H9 (cell line): ENCODE results near the gene RGP1. TPM values are rescaled to one million over a fixed set of nuclear protein-coding genes. Genes with fewer than 3 reads are reported as not detected.

Experiments used
- DNase-seq: peaks from one replicate; pipeline ENCODE4 v3.0.0-alpha.2; 2017
- H2AFZ ChIP-seq: one replicate; pipeline ENCODE4 v1.6.1; 2013; ENCODE audit warnings: mild to moderate bottlenecking, low read length, control low read depth, moderate library complexity
- H2AK5ac ChIP-seq: 2 replicates; pipeline ENCODE4 v1.6.1; 2013; ENCODE audit warnings: low read length, control low read depth, mixed read lengths; ENCODE audit not compliant: insufficient read length
- H2BK120ac ChIP-seq: one replicate; pipeline ENCODE4 v1.6.1; 2013; ENCODE audit warnings: low read depth, mild to moderate bottlenecking, low read length, control low read depth, inconsistent platforms; ENCODE audit not compliant: poor library complexity, severe bottlenecking
- H2BK12ac ChIP-seq: 2 replicates; pipeline ENCODE4 v1.6.1; 2013; ENCODE audit warnings: low read length, control low read depth, mixed read lengths, low read depth; ENCODE audit not compliant: insufficient read length
- H2BK15ac ChIP-seq: 2 replicates; pipeline ENCODE4 v1.6.1; 2013; ENCODE audit warnings: low read depth, low read length, control low read depth
- H2BK20ac ChIP-seq: one replicate; pipeline ENCODE4 v1.6.1; 2013; ENCODE audit warnings: low read depth, mild to moderate bottlenecking, low read length, control low read depth, inconsistent platforms; ENCODE audit not compliant: poor library complexity, severe bottlenecking
- H2BK5ac ChIP-seq: 2 replicates; pipeline ENCODE4 v1.6.1; 2013; ENCODE audit warnings: low read length, control low read depth, mixed read lengths; ENCODE audit not compliant: insufficient read length
- H3K14ac ChIP-seq: 2 replicates; pipeline ENCODE4 v1.6.1; 2013; ENCODE audit warnings: low read length, control low read depth; ENCODE audit not compliant: insufficient read depth
- H3K18ac ChIP-seq: 2 replicates; pipeline ENCODE4 v1.6.1; 2013; ENCODE audit warnings: low read depth, mild to moderate bottlenecking, mixed read lengths, low read length, control low read depth; ENCODE audit not compliant: insufficient read length
- H3K23ac ChIP-seq: 2 replicates; pipeline ENCODE4 v1.6.1; 2013; ENCODE audit warnings: low read length, control low read depth, mixed read lengths, low read depth; ENCODE audit not compliant: insufficient read length
- H3K23me2 ChIP-seq: 2 replicates; pipeline ENCODE4 v1.6.1; 2013; ENCODE audit warnings: low read depth, mild to moderate bottlenecking, mixed read lengths, low read length, control low read depth; ENCODE audit not compliant: insufficient read length, poor library complexity, severe bottlenecking
- H3K27ac ChIP-seq: 2 replicates; pipeline ENCODE4 v1.5.1; 2013; ENCODE audit warnings: low read length, control low read depth, mixed read lengths, low read depth; ENCODE audit not compliant: insufficient read length
- H3K27me3 ChIP-seq: 2 replicates; pipeline ENCODE4 v1.6.1; 2013; ENCODE audit warnings: low read length, control low read depth, inconsistent platforms; ENCODE audit not compliant: insufficient read depth
- H3K4ac ChIP-seq: 2 replicates; pipeline ENCODE4 v1.6.1; 2013; ENCODE audit warnings: low read depth, mild to moderate bottlenecking, control low read depth, inconsistent platforms, low read length, moderate library complexity
- H3K4me1 ChIP-seq: 2 replicates; pipeline ENCODE4 v1.6.1; 2013; ENCODE audit warnings: low read length, control low read depth, inconsistent platforms; ENCODE audit not compliant: insufficient read depth
- H3K4me2 ChIP-seq: 2 replicates; pipeline ENCODE4 v1.6.1; 2013; ENCODE audit warnings: low read length, control low read depth, mixed read lengths; ENCODE audit not compliant: insufficient read length, insufficient read depth
- H3K56ac ChIP-seq: 2 replicates; pipeline ENCODE4 v1.6.1; 2013; ENCODE audit warnings: low read depth, mild to moderate bottlenecking, mixed read lengths, low read length, control low read depth; ENCODE audit not compliant: insufficient read length
- H3K79me1 ChIP-seq: 2 replicates; pipeline ENCODE4 v1.6.1; 2013; ENCODE audit warnings: low read depth, mild to moderate bottlenecking, moderate library complexity, low read length, control low read depth, inconsistent platforms; ENCODE audit not compliant: insufficient read depth, poor library complexity, severe bottlenecking
- H3K79me2 ChIP-seq: 2 replicates; pipeline ENCODE4 v1.6.1; 2013; ENCODE audit warnings: low read length, control low read depth, inconsistent platforms; ENCODE audit not compliant: insufficient read depth
- H3K9ac ChIP-seq: 2 replicates; pipeline ENCODE4 v1.6.1; 2013; ENCODE audit warnings: low read length, control low read depth, mixed read lengths; ENCODE audit not compliant: insufficient read length; ENCODE audit errors: extremely low read depth
- H3K9me3 ChIP-seq: one replicate; pipeline ENCODE4 v1.6.1; 2013; ENCODE audit warnings: low read depth, low read length, inconsistent platforms; ENCODE audit not compliant: control insufficient read depth
- H3T11ph ChIP-seq: one replicate; pipeline ENCODE4 v1.6.1; 2013; ENCODE audit warnings: mild to moderate bottlenecking, low read length, control low read depth, inconsistent platforms
- H4K20me1 ChIP-seq: one replicate; pipeline ENCODE4 v1.6.1; 2013; ENCODE audit not compliant: control insufficient read depth, insufficient read length, insufficient read depth
- H4K5ac ChIP-seq: 2 replicates; pipeline ENCODE4 v1.6.1; 2013; ENCODE audit warnings: low read depth, mild to moderate bottlenecking, mixed read lengths, low read length, control low read depth; ENCODE audit not compliant: insufficient read length
- H4K8ac ChIP-seq: replicated peaks from 2 replicates; pipeline ENCODE4 v1.6.1; 2013; ENCODE audit warnings: low read length, control low read depth, mixed read lengths, low read depth; ENCODE audit not compliant: insufficient read length
- H4K91ac ChIP-seq: 2 replicates; pipeline ENCODE4 v1.6.1; 2013; ENCODE audit warnings: low read depth, mild to moderate bottlenecking, moderate library complexity, mixed read lengths, low read length, control low read depth; ENCODE audit not compliant: insufficient read length
- H3K27ac Mint-ChIP-seq, 3 experiments: 2 replicates in 2 of 3; 3 replicates in 1 of 3; pipeline ENCODE4 v1.8.0; 2020 to 2021; ENCODE audit warnings: mixed read lengths in 3 of 3, mild to moderate bottlenecking in 1 of 3, moderate library complexity in 1 of 3
- H3K27me3 Mint-ChIP-seq: 2 replicates; pipeline ENCODE4 v1.8.0; 2021; ENCODE audit warnings: low read depth, mild to moderate bottlenecking, moderate library complexity, mixed read lengths
- H3K36me3 Mint-ChIP-seq, 3 experiments: 2 replicates in 2 of 3; 3 replicates in 1 of 3; pipeline ENCODE4 v1.8.0; 2020 to 2021; ENCODE audit warnings: low read depth in 3 of 3, mixed read lengths in 3 of 3; ENCODE audit not compliant: insufficient read depth in 1 of 3
- H3K4me1 Mint-ChIP-seq, 2 experiments: 2 replicates each; pipeline ENCODE4 v1.8.0; 2020; ENCODE audit warnings: mixed read lengths in 2 of 2
- H3K4me3 Mint-ChIP-seq, 2 experiments: 2 replicates in 1 of 2; 3 replicates in 1 of 2; pipeline ENCODE4 v1.8.0; 2020 to 2021; ENCODE audit warnings: mild to moderate bottlenecking in 2 of 2, mixed read lengths in 2 of 2, moderate library complexity in 1 of 2
- H3K9me3 Mint-ChIP-seq, 2 experiments: 2 replicates in 1 of 2; 3 replicates in 1 of 2; pipeline ENCODE4 v1.8.0; 2020; ENCODE audit warnings: mild to moderate bottlenecking in 2 of 2, mixed read lengths in 2 of 2, moderate library complexity in 1 of 2
- CTCF ChIP-seq: fragments of 200-600 bp; sonication (generic); conservative IDR thresholded peaks from 3 replicates; pipeline ENCODE4 v1.8.0; 2021; ENCODE audit warnings: antibody characterized with exemption, mild to moderate bottlenecking
- WGBS: extraction: QIAGEN DNeasy Blood & Tissue Kit; methylation state at CpG from one replicate; pipeline ENCODE4 v1.1.7; 2013; ENCODE audit warnings: missing lambda C conversion rate, low lambda C conversion rate, mixed read lengths; ENCODE audit not compliant: insufficient read length; ENCODE audit errors: extremely low coverage; 5-methylcytosine and 5-hydroxymethylcytosine counted together
- total RNA-seq: library from RNA; stranded (reverse); gene quantifications from 2 replicates; pipeline ENCODE4 v1.2.1, GENCODE V29; 2021

RGP1 gene
- total RNA-seq, 1 experiment from 2014 or later, result 25.7 TPM

GRCh38 chr9:35727676-35728040 is 21.4 kb upstream of the RGP1 start:
- TF ChIP-seq CTCF, result no peak
- H3K23me2 ChIP-seq, result peaks cover 3% of the 10 kb centered on the region
- Mint-ChIP-seq H3K27me3 (no peaks in the 10 kb centered on the region), H3K36me3 (peaks cover 13 to 31% (median 26%) of the 10 kb centered on the region in 3 experiments; a peak in 6 of 7 replicates), H3K27ac (no peak overlapping the region; a peak in 1 of 7 replicates), H3K4me3 (no peak overlapping the region), H3K9me3 (no peaks in the 10 kb centered on the region), H3K4me1 (peaks cover 6 to 7% of the 10 kb centered on the region in 2 experiments; a peak in 3 of 4 replicates)
- H3K27ac ChIP-seq, result peak overlapping the region; percentile 79
- H3K79me2 ChIP-seq, result peaks cover 6% of the 10 kb centered on the region
- H3K9me3 ChIP-seq, result no peaks in the 10 kb centered on the region
- no peak for DNase-seq
- H4K20me1 ChIP-seq, result no peaks in the 10 kb centered on the region
- peak overlapping the region; percentile 31 for H4K91ac ChIP-seq
- peak overlapping the region; percentile 74 for H3K4me2 ChIP-seq
- H3K23ac ChIP-seq, result peak overlapping the region; percentile 9
- H3K4ac ChIP-seq, result peak overlapping the region; percentile 92
- no peak overlapping the region for H3K56ac ChIP-seq
- peak overlapping the region; percentile 76 for H4K5ac ChIP-seq
- no peaks in the 10 kb centered on the region for H3K79me1 ChIP-seq
- peak overlapping the region; percentile 73 for H3K18ac ChIP-seq
- H3K27me3 ChIP-seq, result no peaks in the 10 kb centered on the region
- H2AFZ ChIP-seq, result no peak overlapping the region
- H3K14ac ChIP-seq, result peak overlapping the region; percentile 74
- H3K4me1 ChIP-seq, result peaks cover 25% of the 10 kb centered on the region; the same call in 1 of the 2 replicates
- peak overlapping the region; percentile 19 for H2AK5ac ChIP-seq
- H2BK15ac ChIP-seq, result no peak overlapping the region
- peak overlapping the region; percentile 82 for H2BK5ac ChIP-seq
- peak overlapping the region; percentile 84 for H2BK12ac ChIP-seq
- H2BK20ac ChIP-seq, result peak overlapping the region; percentile 95
- H3K9ac ChIP-seq, result peak overlapping the region; percentile 25
- H2BK120ac ChIP-seq, result peak overlapping the region; percentile 83
- H4K8ac ChIP-seq, result peak overlapping the region; percentile 84
- peak overlapping the region; percentile 92 for H3T11ph ChIP-seq
- WGBS, result no CpG with 5 or more reads among the region's 5 CpGs
